ENCODE measurements around the gene ATOH8.
"Not testable (repeated sequence)": the region's sequence is repeated elsewhere in the genome, so short reads cannot be mapped to it uniquely, and the experiment has no call there.

Gene ATOH8

GRCh38 chr2:85807756-85808155 is 54.0 kb downstream of the ATOH8 start:
- DNase-seq = no peak

GRCh38 chr2:85810371-85811179 is 56.8 kb downstream of the ATOH8 start:
- DNase-seq = no peak

- no peak for DNase-seq
These were observed 57.6 kb downstream of the ATOH8 start for GRCh38 chr2:85811180-85812093.

- no peak for DNase-seq
These were observed 58.4 kb downstream of the ATOH8 start for GRCh38 chr2:85812094-85812735.

- no peak for DNase-seq
These were observed 59.6 kb downstream of the ATOH8 start for GRCh38 chr2:85813211-85813981.

- peak; percentile 66 for DNase-seq
These were observed 60.4 kb downstream of the ATOH8 start for GRCh38 chr2:85813982-85814801.

GRCh38 chr2:85814802-85815550 is 61.2 kb downstream of the ATOH8 start:
- DNase-seq = no peak

GRCh38 chr2:85819811-85820510 is 66.2 kb downstream of the ATOH8 start:
- DNase-seq = no peak

- no peak for DNase-seq
These were observed 69.0 kb downstream of the ATOH8 start for GRCh38 chr2:85822766-85823165.

GRCh38 chr2:85823951-85824350 is 70.2 kb downstream of the ATOH8 start:
- no peak for DNase-seq

- peak; percentile 75 for DNase-seq
These were observed 73.4 kb downstream of the ATOH8 start for GRCh38 chr2:85826990-85827878.

GRCh38 chr2:85827879-85828569 is 74.2 kb downstream of the ATOH8 start:
- DNase-seq = no peak

GRCh38 chr2:85828725-85829124 is 74.9 kb downstream of the ATOH8 start:
- no peak for DNase-seq

GRCh38 chr2:85829394-85829793 is 75.6 kb downstream of the ATOH8 start:
- DNase-seq = not testable (repeated sequence)

- no peak for DNase-seq
These were observed 76.9 kb downstream of the ATOH8 start for GRCh38 chr2:85830645-85831044.

- no peak for DNase-seq
These were observed 77.9 kb downstream of the ATOH8 start for GRCh38 chr2:85831735-85832134.

- DNase-seq = no peak
These were observed 80.7 kb downstream of the ATOH8 start for GRCh38 chr2:85834466-85834865.
